ENCODE measurements around the gene NEO1.

DNA sequence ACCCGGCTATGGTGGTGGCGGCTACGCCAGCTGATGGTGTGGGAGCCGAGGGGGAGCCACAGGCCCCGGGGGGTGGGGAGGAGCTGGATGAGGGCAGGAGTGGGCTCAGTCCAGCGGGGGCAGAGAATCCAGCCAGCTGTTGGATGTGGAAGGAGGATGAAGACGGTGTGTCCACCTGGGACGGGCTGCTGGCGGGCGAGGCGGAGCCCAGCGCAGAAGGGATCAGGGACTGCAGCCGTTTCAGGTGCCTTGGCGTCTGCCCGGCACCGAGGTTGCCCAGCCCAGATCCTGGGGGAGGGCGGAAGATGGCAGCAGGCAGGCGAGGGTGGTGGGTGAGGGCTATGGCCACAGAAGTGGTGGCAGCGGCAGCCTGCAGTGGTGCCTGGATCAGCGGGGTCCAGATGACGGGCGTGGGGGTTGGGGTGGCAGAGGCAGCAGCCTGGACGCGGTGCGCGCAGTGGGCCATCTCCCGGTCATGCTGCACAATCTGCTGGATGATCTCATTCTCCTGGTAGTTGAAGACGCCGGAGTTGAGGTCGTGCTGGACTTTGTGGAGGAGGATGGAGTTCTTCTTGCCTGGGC, 271.2 kb downstream of the NEO1 start:
- no peak for TF ChIP-seq CBFA2T3 (IDR thresholded peaks at IDR 0.05)
- TF ChIP-seq GABPB1 (CRISPR knock-in tag; IDR thresholded peaks at IDR 0.05), result no peak
- TF ChIP-seq, protein P1, sequence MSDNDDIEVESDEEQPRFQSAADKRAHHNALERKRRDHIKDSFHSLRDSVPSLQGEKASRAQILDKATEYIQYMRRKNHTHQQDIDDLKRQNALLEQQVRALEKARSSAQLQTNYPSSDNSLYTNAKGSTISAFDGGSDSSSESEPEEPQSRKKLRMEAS (CRISPR knock-in tag; IDR thresholded peaks at IDR 0.05), result no peak
- TF ChIP-seq CREM (IDR thresholded peaks at IDR 0.05; ENCODE audit: low read depth), result no peak
- TF ChIP-seq SNAPC5 (CRISPR knock-in tag; IDR thresholded peaks at IDR 0.05), result no peak
